ENCODE data around the gene CALCOCO1. TPM values are rescaled to one million over a fixed set of nuclear protein-coding genes. Genes with fewer than 3 reads are reported as not detected.
"Not testable (repeated sequence)": the region's sequence is repeated elsewhere in the genome, so short reads cannot be mapped to it uniquely, and the experiment has no call there.

The CALCOCO1 gene
- polyA plus RNA-seq, 5 donors: 98.9 to 176 (median 141) TPM

DNA sequence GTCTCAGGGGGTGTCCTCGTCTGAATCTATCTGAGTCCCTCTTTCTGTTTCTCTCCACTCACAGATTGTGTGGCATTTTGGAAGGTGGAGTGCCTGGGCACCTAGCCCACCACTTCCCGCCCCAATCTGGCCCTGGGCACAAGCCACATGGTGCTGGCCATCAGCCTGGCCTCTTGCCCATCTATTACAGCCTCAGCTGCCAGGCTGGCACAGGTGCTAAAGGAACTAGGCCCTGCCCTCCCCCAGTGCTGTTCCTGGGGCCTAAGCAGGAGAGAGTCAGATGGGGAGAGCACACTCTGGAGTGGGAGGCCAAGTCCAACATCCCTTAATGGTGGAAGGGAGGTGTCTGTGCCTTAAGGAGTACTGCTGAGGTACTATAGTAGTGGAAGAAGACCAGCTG, 8.3 kb upstream of the CALCOCO1 start:
- no peak for DNase-seq

DNA sequence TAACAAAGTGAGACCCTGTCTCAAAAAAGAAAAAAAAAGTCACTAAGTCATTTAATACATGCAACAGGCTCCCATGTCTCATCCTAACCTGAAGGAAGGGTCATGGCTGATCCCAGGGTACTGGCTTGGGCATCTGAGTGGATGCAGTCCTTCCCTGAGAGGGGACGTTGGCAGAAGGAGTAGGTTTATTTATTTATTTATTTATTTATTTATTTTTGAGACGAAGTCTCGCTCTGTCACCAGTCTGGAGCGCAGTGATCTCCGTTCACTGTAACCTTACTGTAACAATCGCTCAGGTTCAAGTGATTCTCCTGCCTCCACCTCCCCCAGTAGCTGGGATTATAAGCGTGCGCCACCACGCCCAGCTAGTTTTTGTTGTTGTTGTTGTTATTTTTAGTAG, 7.2 kb upstream of the CALCOCO1 start:
- DNase-seq: no peak

DNA sequence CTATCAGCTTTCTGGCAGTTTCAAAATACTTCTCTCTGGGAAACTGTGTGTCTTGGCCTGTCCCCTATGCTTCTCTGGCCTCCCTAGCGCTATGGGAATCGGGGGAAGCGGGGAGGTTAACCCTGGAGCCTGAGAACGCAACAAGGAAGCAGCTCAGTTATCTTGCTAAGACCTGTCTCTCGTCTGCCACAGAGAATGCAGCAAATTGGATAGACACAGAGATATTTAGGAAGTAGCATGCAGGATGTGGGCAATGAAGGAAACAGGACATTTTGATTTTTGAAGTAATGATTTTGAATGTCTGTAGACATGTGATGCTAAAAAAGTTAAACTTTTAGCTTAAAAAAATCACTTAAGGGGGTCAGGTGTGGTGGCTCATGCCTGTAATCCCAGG, 6.6 kb upstream of the CALCOCO1 start:
- no peak for DNase-seq

DNA sequence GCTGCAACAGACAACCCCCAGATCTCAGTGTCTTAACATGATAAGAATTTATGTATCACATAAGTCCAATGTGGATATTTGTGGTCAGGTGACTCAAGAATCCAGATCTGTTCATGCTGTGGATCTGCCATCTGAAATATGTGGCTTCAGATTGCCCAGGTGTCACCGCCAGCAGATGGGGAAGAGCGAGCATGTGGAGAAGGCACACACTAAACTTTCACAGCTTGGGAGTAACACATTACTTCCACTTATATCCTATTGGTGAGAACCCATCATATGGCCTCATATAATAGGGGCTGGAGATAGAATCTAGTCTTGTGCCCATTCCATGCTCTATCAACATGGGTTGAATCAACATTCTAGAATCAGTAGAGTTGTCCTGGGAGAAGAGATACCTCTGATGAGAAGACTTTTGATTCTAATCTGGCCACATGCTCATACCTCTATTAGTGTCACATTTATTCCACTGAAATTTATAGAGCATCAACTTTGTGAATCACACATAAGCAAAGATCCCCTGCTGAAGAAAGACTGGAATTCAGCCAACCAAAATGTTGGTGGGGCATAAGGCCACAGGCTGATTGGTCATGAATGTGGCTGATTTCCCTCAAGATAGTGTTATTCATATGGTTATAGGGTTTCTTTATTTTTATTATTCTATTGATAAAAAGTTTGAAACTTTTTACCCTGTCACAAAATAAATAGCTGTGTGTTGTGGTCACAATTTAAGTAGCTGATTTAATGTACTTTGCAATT, 6.0 kb upstream of the CALCOCO1 start:
- DNase-seq: no peak

DNA sequence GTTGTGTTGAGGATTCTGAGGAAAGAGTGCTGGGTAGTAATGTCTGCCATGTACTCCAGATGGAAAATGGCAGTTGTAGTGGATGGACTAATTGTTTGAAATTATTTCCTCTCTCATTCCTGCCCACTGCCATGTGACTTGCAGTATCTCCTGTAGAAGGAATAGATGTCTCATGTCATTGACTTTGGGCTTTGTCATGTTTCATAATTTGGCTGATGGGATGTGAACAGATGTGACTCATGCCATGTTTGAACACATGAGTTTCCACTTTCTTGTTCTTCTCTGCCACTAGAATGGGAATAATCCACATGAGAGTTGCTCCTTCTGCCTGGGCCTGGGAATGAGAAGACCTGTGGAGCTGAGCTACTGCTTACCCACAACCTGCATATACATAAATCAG, 2.4 kb upstream of the CALCOCO1 start:
- DNase-seq: no peak

DNA sequence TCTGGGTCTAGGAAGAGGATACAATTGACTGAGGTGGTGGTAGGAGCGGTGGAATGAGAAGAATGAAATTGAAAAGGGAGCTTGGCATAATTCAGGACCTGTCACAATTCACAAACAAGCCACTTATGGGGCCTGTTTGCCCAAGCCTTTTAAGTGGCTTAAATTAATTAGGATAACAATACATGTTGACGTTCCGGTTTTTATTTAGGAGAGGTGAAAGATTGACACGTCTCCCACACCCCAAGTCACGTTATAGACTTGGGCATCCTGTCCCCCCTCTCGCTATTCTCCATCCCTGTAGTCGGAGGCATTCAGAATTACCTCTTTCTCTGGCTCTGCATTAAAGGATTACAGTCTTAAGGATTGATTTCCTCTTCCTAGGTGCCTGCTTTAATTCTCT, 954 bp upstream of the CALCOCO1 start:
- DNase-seq: no peak

DNA sequence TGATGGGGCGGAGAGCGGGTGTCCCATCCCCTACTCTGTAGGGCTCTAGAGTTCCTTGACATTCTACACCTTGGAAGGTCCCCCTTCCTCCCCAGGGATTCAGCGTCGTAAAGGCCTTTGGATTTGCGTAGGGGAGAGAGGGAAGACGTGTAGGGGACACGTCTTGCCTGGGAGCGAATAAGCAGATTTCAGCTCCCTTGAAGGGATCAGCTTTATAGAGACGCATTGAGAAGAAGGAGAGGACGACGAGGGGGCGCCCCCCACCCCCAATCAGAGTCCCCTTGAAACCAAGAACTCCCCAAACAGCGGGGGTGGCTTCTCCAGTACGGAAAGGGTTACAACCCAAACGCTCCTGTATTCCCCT, 324 bp downstream of the CALCOCO1 start:
- DNase-seq: peak in 1 of 2 donors; percentile 36

DNA sequence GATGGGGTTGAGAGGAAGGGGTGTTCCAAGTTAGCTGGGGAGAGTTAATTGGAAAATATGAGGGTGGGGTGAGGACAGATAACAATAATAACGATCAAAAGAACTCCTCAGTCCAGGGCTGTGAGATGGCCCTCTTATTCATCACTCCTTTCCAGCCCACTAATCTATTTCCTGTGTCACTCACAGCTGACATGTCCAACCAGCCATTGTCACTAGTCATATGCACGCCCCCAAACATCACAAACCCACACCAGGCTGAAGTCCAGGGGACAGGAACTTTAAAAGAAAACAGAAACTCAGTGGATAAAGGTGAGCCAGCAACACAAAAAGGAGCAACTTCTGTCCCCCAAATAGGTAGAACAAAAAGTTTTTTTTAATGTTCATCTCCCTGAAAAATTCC, 911 bp downstream of the CALCOCO1 start:
- no peak for DNase-seq

DNA sequence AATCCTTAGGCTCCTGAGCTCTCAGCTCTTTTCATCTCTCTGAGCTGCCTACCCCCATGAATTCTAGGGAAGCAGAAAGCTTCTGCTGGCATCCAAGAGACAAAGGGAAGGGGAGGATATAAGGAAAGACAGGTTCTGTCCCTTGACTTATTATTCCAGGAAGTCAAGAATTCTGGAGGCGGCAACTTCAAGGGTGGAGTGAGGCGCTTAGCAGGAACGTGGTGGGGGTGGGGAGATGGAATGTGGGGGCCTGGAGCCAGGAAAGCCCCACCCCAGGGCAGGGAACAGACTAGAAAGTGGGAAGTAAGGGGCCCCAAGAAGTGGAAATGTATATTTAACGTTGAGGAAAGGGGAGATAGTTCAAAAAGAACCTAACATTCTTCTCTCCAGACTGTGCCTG, 1.4 kb downstream of the CALCOCO1 start:
- DNase-seq: no peak

DNA sequence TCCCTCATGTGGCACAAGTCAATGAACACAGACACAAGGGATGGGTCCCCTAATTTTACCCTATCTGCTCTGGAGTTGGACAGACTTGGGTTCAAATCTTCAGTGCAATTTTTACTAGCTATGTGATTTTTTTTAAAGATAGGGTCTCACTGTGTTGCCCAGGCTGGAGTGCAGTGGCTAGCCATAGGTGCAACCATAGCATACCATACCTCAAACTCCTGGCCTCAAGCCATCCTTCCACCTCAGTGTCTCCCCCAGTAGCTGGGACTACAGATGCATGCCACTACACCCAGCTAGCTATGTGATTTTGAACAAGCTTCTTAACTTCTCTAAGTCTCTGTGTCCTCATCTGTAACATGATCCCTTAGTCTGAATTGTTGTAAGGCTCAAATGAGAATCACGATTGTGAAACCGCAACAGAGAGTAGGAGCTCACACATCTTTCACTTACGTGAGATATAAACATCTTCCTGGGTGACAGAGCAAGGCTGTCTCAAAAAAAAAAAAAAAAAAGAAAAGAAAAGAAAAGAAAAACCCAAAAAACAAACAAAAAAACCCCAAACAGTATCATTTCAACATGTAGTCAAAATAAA, 4.7 kb downstream of the CALCOCO1 start:
- no peak for DNase-seq

DNA sequence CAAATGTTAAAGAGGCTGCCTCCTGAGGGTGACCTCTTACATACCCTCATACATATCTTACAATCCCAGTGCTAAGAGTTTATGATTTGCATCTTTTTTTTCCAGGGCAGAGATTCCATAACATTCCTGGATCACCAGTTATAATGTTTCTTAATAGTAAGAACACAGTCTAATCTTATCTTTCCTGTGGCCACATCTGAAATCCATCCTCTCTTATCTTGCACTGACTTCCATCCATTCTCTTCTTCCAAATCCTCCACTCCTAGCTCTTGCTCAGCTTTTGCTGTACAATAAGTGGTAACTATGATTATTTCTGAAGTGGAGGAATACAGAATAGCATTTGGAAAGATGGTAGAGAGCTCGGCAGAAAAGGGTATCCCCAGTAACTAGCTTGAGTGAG, 6.3 kb downstream of the CALCOCO1 start:
- DNase-seq: no peak

DNA sequence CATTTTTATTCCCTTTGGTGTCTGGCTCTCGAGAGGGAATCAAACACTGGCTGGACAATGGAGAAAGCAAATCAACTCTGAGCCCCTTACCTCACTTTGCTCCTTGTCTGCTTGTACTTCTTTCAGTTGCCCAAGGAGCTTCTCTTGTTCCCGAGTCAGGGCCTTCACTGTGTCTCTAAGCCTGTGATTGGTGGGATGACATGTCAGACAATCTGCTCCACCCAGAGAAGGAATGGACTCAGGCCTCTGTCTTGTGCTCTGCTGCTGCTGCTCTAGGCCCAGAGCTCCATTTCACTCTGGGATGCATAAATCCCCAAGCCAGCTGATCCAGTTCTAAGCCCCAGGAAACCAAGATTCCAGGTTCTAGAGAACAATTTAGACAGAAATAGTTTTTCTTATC, 7.6 kb downstream of the CALCOCO1 start:
- DNase-seq: no peak

DNA sequence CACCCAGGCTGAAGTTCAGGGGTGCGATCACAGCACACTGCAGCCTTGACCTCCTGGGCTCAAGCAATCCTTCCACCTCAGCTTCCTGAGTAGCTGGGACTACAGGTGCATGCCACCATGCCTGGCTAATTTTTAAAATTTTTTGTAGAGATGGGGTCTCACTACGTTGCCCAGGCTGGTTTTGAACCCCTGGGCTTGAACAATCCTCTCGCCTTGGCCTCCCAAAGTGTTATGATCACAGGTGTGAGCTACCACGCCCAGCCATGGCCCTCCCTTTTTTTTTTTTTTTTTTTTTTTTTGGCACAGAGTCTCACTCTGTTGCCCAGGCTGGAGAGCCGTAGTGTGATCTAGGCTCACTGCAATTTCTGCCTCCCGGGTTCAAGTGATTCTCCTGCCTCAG, 8.7 kb downstream of the CALCOCO1 start:
- DNase-seq: not testable (repeated sequence)

DNA sequence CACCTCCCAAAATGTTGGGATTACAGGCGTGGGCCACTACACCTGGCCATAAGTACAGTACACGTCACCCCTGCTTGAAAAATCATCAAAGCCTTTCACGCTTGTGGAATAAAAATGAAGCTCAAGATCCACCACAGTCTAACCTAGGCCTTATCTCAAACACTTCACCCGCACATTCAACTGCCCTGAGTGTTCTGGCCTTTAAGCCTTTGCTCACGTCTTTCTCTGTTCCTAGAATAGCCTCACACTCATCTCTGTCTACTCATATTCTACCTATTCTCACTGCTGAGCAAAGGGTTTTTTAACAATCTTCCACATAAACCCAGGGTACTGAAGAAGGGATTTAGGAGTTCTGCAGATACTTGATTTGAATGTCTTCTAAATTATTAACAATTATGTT, 9.9 kb downstream of the CALCOCO1 start:
- DNase-seq: no peak

DNA sequence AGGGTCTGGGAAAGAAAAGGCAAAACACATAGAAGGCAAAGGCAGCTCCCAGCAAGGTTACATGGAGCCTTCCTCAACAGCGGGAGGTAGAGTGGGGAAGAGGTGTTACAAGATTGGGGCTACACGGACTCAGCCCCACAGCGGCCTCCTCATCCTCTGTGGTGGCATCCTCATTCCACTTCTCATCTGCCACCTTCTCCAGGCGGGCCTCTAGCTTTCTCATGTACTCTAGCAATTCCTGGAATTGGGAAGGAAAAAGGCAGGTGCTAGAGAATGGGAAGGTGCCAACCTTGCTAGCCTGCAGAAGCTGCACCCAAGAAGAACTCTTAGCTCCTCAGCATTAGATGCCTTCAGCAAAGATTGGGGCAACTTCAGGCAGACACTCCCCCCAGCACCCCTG, 13.2 kb downstream of the CALCOCO1 start:
- no peak for DNase-seq

DNA sequence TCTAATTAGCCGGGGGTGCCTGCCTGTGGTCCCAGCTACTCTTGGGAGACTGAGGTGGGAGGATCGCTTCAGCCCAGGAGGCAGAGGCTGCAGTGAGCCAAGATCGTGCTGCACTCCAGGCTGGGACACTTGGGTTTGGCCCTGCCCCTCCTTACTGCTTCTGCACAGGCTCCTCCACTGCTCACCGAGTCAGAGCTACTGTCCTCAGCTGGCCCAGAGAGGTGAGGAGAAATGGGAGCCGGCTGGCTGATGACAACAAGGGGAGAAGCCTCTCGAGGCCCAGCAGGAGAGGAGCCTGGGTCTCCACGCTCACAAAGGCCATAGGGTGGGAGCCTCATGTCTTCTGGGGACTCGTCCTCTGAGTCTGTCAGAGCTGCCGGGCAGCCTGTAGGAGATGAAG, 13.7 kb downstream of the CALCOCO1 start:
- no peak for DNase-seq

DNA sequence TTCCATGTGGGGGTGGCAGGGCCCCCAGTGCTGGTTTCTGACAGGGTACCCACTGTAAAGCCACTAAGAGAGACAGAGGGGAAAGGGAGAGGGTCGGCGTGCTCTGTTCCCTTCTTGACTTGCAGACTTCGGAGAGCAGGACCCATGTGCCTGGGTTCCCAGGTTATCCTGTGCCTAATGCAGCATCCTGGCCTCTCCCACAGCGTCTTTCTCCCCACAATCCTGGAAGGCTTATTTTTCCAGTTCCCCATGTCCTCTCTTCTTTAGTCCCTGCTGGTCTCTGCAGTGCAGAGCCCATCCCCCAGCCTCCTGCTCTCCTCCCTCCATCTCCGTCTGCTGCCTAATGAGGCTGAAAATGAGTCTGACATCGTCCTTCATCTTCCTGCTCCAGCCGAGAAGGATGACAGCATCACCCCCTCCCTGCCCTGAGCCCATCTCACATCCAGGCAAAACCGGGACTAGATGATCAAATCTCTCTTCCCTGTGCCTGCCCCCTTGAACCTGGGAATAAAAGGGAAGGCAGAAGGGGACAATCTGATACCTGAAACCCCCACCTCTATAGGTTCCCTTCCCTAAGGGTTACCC, 15.1 kb downstream of the CALCOCO1 start:
- DNase-seq: no peak

DNA sequence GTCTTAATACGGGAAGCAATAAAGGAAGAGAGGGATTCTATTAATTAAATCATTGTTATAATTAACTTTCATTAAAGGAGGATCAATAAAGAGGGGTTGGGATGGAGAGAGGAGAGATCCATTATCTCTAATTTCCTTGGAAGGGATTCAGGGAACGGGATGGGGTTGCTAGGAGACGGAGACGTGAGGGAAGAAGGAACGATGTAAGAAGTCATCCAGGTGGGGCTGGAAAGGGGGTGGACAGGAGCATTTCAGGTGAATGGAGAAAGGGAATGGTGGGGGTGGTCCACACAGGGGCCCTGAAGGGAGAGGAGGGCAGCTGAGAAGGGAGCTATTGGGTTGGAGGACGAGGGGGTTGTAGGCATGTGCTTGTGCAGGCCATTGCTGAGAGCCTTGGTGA, 17.2 kb downstream of the CALCOCO1 start:
- DNase-seq: no peak

DNA sequence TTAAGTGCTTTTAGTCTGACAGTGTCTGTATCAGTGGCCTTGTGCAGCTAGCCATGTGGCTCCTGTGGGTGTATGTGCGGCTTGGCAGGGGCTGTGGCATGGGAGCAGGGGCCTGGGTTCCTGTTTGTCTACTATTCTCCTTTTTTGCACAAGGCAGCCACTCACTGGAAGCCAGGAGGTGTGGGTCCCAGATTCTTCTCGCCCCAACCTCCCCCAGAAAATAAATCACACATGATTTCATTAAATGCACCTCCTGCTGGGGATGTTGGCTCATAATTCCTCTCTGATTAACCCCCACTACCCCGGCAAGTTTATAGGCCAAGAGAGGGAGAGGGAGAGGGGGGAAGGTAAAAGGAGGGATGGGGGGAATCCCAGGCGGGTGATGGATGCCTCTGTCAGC, 17.6 kb downstream of the CALCOCO1 start:
- no peak for DNase-seq

DNA sequence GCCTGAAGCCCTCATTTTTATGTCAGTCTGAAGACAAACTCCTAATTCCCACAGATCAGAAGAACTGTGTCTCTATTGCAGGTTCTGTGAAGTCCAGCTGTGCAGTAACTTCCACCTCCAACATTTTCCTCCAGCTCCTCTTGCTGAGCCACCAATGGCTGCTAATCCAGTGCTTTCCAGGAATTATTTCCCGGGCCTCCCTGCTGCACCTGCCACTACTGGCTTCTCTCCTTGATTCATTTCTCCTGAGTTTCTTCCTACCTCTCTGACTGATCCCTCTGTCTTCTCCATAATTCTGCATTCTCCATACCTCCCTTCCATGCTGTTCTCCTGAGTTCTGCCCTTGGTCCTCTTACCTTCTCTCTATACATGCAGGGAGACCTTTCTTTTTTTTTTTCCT, 21.2 kb downstream of the CALCOCO1 start:
- DNase-seq: no peak

DNA sequence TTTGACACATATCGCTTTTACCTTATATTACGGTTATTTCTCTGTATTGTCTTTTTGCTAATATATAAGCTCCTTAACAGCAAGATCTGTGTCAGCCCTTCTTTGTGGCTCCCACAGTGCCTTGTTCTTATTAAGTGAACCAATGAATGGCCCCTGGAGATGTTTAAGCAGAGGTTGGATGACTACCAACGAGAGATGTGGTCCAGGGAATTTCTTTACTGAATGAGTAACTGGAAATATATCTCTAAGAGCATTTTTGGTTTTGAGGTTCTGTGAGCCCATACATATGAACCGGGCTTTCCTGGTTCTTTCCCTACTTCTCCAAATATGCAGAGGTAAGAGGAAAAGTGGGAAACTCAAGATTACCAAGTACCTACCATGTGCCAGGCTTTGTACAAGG, 23.5 kb downstream of the CALCOCO1 start:
- no peak for DNase-seq

DNA sequence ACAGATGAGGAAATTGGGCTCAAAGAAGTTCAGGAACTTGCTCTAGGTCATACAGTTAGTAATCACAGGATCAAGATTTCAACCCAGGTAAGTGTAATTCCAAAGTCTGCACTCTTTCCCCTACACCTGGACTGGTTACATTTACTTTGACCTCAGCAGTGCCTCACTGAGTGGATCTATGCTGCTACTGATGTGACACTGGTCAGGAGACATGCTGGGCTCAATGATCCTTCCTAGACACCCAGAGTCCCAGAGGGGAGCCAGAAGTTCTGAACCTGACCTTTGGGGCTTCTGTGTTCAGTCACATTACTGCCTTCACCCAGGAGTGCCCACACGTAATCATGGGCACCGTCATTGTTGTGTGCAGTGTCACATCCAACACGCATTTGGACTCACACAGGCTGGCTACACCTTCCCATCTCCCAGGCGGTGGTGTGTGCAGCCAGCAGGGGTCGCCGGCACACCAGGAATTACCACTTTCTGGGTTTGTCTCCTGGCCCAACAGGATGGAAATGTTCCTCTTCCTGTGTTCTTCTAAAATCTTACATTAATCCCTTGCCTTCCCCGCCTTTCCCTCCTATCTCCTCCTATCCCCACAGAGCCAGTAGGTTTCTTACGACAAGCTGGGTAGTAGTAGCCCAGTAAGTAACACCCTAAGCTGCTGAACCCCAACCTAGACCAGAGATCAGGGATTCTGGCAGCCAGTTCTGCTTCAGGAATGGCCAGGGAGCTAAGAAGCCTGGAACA, 25.6 kb downstream of the CALCOCO1 start:
- peak; percentile 59 to 74 for DNase-seq

DNA sequence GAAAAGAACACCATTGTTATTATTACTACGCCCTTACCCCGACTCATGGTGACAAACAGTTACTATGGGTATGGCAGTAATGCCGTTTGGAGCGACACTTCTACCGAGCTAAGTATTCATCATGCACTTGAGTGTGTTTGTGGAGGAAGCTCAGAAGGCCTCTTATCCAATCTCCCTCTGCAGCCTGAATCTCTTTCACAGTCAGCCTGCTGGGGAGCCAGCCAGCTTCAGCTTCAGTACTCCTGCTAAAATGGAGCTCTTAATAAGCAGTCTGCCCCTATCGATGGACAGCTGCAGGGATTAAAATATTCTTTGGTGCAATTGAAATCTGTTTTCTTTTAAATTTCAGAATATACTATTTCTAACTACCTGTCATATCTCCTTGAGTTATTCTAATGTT, 26.7 kb downstream of the CALCOCO1 start:
- DNase-seq: no peak
